SK-N-SH (cell line): ENCODE measurements around the gene KCNJ16. TPM values are rescaled to one million over a fixed set of nuclear protein-coding genes. Genes with fewer than 3 reads are reported as not detected.

Source experiments
- CTCF ChIA-PET: fragments of 300-600, 350-600 bp; formaldehyde crosslinking; extraction: SDS; loops from one replicate; lab custom pipeline; 2021; lab: Yijun Ruan, JAX
- POLR2A ChIA-PET: fragments of 350-600 bp; sonication (Branson Sonifier 250); formaldehyde crosslinking; extraction: SDS; loops from one replicate; lab custom pipeline; 2020; ENCODE audit warnings: antibody characterized with exemption, inconsistent platforms; lab: Yijun Ruan, JAX
- DNase-seq: peaks from one replicate; pipeline ENCODE4 v3.0.0; 2012
- H2AFZ ChIP-seq: fragments of 200-600 bp; sonication (generic); 2 replicates; pipeline ENCODE4 v1.8.1; 2016; ENCODE audit warnings: antibody characterized with exemption, mild to moderate bottlenecking, low read depth
- H3F3A ChIP-seq: fragments of 200-600 bp; sonication (generic); replicated peaks from 2 replicates; pipeline ENCODE3; 2016; ENCODE audit warnings: antibody characterized with exemption, mild to moderate bottlenecking; ENCODE audit not compliant: insufficient read depth
- H3K27ac ChIP-seq, 2 experiments: fragments of 200-500 bp in 1 of 2; fragments of 200-600 bp in 1 of 2; sonication (Bioruptor generic) in 1 of 2; sonication (generic), shearing (Covaris generic) in 1 of 2; 2 replicates each; pipeline versions ENCODE4 v1.5.1 to v1.6.1; 2014 to 2016; ENCODE audit warnings: low read depth in 2 of 2, inconsistent platforms in 1 of 2, low read length in 1 of 2, mild to moderate bottlenecking in 1 of 2, mixed read lengths in 1 of 2
- H3K27me3 ChIP-seq: fragments of 200-600 bp; sonication (generic), shearing (Covaris generic); 2 replicates; pipeline ENCODE4 v1.6.1; 2016; ENCODE audit warnings: mixed run types; ENCODE audit not compliant: insufficient read depth
- H3K36me3 ChIP-seq, 2 experiments: fragments of 200-500 bp in 1 of 2; fragments of 200-600 bp in 1 of 2; sonication (Bioruptor generic) in 1 of 2; sonication (generic) in 1 of 2; replicated peaks in 1 of 2; 2 replicates each; pipeline versions ENCODE3 to v1.5.1; 2014 to 2016; ENCODE audit warnings: low read length in 1 of 2, mild to moderate bottlenecking in 1 of 2; ENCODE audit not compliant: insufficient read depth in 2 of 2, control insufficient read depth in 1 of 2
- H3K4me1 ChIP-seq, 2 experiments: fragments of 200-500 bp in 1 of 2; fragments of 200-600 bp in 1 of 2; sonication (Bioruptor generic) in 1 of 2; sonication (generic), shearing (Covaris generic) in 1 of 2; 2 replicates each; pipeline versions ENCODE4 v1.5.1 to v1.6.1; 2014 to 2016; ENCODE audit warnings: low read depth in 1 of 2, low read length in 1 of 2, mixed run types in 1 of 2; ENCODE audit not compliant: insufficient read depth in 2 of 2, control insufficient read depth in 1 of 2
- H3K4me2 ChIP-seq: fragments of 200-600 bp; sonication (generic), shearing (Covaris generic); 2 replicates; pipeline ENCODE4 v1.6.1; 2017; ENCODE audit warnings: mixed run types
- H3K4me3 ChIP-seq, 2 experiments: fragments of 200-500 bp in 1 of 2; fragments of 200-600 bp in 1 of 2; sonication (Bioruptor generic) in 1 of 2; sonication (generic), shearing (Covaris generic) in 1 of 2; 2 replicates each; pipeline versions ENCODE4 v1.5.1 to v1.8.1; 2014 to 2016; ENCODE audit warnings: low read depth in 2 of 2, inconsistent platforms in 1 of 2, low read length in 1 of 2, mild to moderate bottlenecking in 1 of 2, mixed read lengths in 1 of 2, moderate library complexity in 1 of 2
- H3K79me2 ChIP-seq: fragments of 200-600 bp; sonication (generic); 2 replicates; pipeline ENCODE4 v1.8.1; 2017; ENCODE audit warnings: mild to moderate bottlenecking; ENCODE audit not compliant: insufficient read depth
- H3K9ac ChIP-seq: fragments of 200-600 bp; sonication (generic); 2 replicates; pipeline ENCODE4 v1.6.1; 2017; ENCODE audit warnings: mixed run types
- H3K9me2 ChIP-seq: fragments of 200-600 bp; sonication (generic); 2 replicates; pipeline ENCODE4 v1.6.1; 2017; ENCODE audit warnings: mixed run types
- H3K9me3 ChIP-seq: fragments of 200-600 bp; sonication (generic); 2 replicates; pipeline ENCODE4 v1.6.1; 2017; ENCODE audit warnings: mixed run types, mild to moderate bottlenecking, moderate library complexity
- H4K20me1 ChIP-seq: fragments of 200-600 bp; sonication (generic); 2 replicates; pipeline ENCODE4 v1.6.1; 2017; ENCODE audit warnings: mild to moderate bottlenecking, mixed run types; ENCODE audit not compliant: insufficient read depth
- CTCF ChIP-seq: fragments of 200-600 bp; sonication (generic); IDR thresholded peaks from 2 replicates; pipeline ENCODE4 v1.6.1; 2017; ENCODE audit warnings: antibody characterized with exemption, mild to moderate bottlenecking, moderate library complexity
- EP300 ChIP-seq, 2 experiments: IDR thresholded peaks; 2 replicates each; pipeline versions ENCODE4 v1.4.0 to v1.6.1; 2012; ENCODE audit warnings: borderline replicate concordance in 1 of 2, low read depth in 1 of 2, low read length in 1 of 2
- FOSL2 ChIP-seq: IDR thresholded peaks from 2 replicates; pipeline ENCODE4 v1.4.0; 2012; ENCODE audit warnings: low read depth, mild to moderate bottlenecking, moderate library complexity, borderline replicate concordance
- FOXJ3 ChIP-seq: sonication (generic); formaldehyde crosslinking; IDR thresholded peaks from 2 replicates; pipeline ENCODE4 v1.5.1; 2020; ENCODE audit warnings: mild to moderate bottlenecking, missing genetic modification reagents
- GABPA ChIP-seq: IDR thresholded peaks from 2 replicates; pipeline ENCODE4 v1.4.0; 2012; ENCODE audit warnings: low read depth, mild to moderate bottlenecking
- MXI1 ChIP-seq: IDR thresholded peaks from 2 replicates; pipeline ENCODE4 v1.6.1; 2012; ENCODE audit warnings: mild to moderate bottlenecking, low read depth, low read length, improper control_type of control experiment
- RCOR1 ChIP-seq: fragments of 150-350 bp; IDR thresholded peaks from 2 replicates; pipeline ENCODE4 v1.6.1; 2017; ENCODE audit warnings: antibody characterized with exemption, low read length
- REST ChIP-seq: IDR thresholded peaks from 2 replicates; pipeline ENCODE4 v1.6.1; 2012; ENCODE audit warnings: mild to moderate bottlenecking, low read depth, low read length, moderate library complexity
- RFX5 ChIP-seq: IDR thresholded peaks from 2 replicates; pipeline ENCODE4 v1.6.1; 2012; ENCODE audit warnings: mild to moderate bottlenecking, improper control_type of control experiment, low read length
- TCF12 ChIP-seq: IDR thresholded peaks from 2 replicates; pipeline ENCODE4 v1.4.0; 2012
- TEAD4 ChIP-seq: IDR thresholded peaks from 2 replicates; pipeline ENCODE4 v1.4.0; 2012; ENCODE audit warnings: mild to moderate bottlenecking, borderline replicate concordance; ENCODE audit not compliant: insufficient read depth
- ZBTB33 ChIP-seq: IDR thresholded peaks from 2 replicates; pipeline ENCODE4 v1.4.0; 2012; ENCODE audit warnings: low read depth, borderline replicate concordance
- WGBS: methylation state at CpG from one replicate; pipeline ENCODE4 v1.1.6; 2017; ENCODE audit warnings: low lambda C conversion rate; 5-methylcytosine and 5-hydroxymethylcytosine counted together
- polyA plus RNA-seq, 3 experiments: library from polyadenylated mRNA; depleted of rRNA; stranded (reverse); fragments of >200 nt; gene quantifications; 2 replicates each; pipeline ENCODE4 v1.2.3, GENCODE V29; 2012
- TF ChIP-seq, protein P1 (sequence below): fragments of 150-350 bp; IDR thresholded peaks from 2 replicates; pipeline ENCODE4 v1.6.1; 2017; ENCODE audit warnings: antibody characterized with exemption, low read length, low read depth, borderline replicate concordance

KCNJ16 gene
- polyA plus RNA-seq, 1 of the 3 experiments (the other 2 are of a cell fraction), result not detected

DNA sequence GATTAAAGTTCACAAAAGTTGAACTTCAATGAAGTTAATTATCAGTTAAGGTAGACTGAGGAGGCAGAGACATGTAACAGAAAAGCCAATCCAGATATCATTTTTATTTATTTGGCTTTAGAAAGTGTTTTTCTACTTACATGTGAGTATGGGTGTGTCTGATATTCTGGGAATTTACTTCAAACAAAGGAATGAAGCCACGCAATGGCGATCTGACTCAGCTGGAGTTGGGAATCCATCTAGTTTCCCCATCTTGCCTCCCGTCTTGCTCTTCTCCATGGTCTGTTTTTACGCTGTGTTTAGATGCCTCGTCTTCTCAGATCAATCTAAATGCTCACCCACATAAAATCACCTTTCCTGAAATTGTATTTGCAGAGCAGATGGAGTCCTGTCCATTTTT is 1.7 kb upstream of the KCNJ16 start:
- Histone ChIP-seq H3K27ac (no peak overlapping the region), H3K9ac (no peak overlapping the region), H3K4me2 (no peak overlapping the region), H4K20me1 (no peaks in the 10 kb centered on the region), H3K4me1 (peaks cover 0 to 4% of the 10 kb centered on the region in 2 experiments; a peak in 2 of 4 replicates), H3K79me2 (no peaks in the 10 kb centered on the region), H3F3A (no peaks in the 10 kb centered on the region), H3K4me3 (no peak overlapping the region), H3K27me3 (no peaks in the 10 kb centered on the region), H3K36me3 (no peaks in the 10 kb centered on the region), H2AFZ (no peak overlapping the region), H3K9me3 (no peaks in the 10 kb centered on the region), H3K9me2 (no peaks in the 10 kb centered on the region)
- no peak for DNase-seq
- 84% methylated on average over 5 of the region's 5 CpGs for WGBS
- TF ChIP-seq FOSL2 (no peak), FOXJ3 (CRISPR knock-in tag) (no peak), RCOR1 (no peak), GABPA (no peak), MXI1 (no peak), REST (no peak), TCF12 (no peak), EP300 (IDR thresholded peaks at IDR 0.05; ENCODE audit: borderline replicate concordance in 1 of 2, low read depth in 1 of 2, low read length in 1 of 2) (no peak), RFX5 (no peak), TEAD4 (no peak)
- TF ChIP-seq, protein P1, sequence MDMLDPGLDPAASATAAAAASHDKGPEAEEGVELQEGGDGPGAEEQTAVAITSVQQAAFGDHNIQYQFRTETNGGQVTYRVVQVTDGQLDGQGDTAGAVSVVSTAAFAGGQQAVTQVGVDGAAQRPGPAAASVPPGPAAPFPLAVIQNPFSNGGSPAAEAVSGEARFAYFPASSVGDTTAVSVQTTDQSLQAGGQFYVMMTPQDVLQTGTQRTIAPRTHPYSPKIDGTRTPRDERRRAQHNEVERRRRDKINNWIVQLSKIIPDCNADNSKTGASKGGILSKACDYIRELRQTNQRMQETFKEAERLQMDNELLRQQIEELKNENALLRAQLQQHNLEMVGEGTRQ, result no peak
- ChIA-PET CTCF (no interaction called here), POLR2A (no interaction called here)

GRCh38 chr17:70073799-70074198 is 1.2 kb upstream of the KCNJ16 start:
- WGBS, result 52% methylated on average over 3 of the region's 3 CpGs
- Histone ChIP-seq H3K9me2 (no peaks in the 10 kb centered on the region), H3K4me1 (peaks cover 0 to 8% of the 10 kb centered on the region in 2 experiments; a peak in 2 of 4 replicates), H3K27ac (no peak overlapping the region), H2AFZ (no peak overlapping the region), H3K4me2 (no peak overlapping the region), H3F3A (no peaks in the 10 kb centered on the region), H3K36me3 (no peaks in the 10 kb centered on the region), H3K27me3 (no peaks in the 10 kb centered on the region), H3K9ac (no peak overlapping the region), H3K79me2 (no peaks in the 10 kb centered on the region), H3K4me3 (no peak overlapping the region), H4K20me1 (no peaks in the 10 kb centered on the region), H3K9me3 (no peaks in the 10 kb centered on the region)
- ChIA-PET POLR2A (no interaction called here), CTCF (no interaction called here)
- DNase-seq, result no peak
- TF ChIP-seq FOSL2 (no peak), ZBTB33 (no peak), FOXJ3 (CRISPR knock-in tag) (no peak), REST (no peak), CTCF (no peak), TEAD4 (no peak), GABPA (no peak), EP300 (IDR thresholded peaks at IDR 0.05; ENCODE audit: borderline replicate concordance in 1 of 2, low read depth in 1 of 2, low read length in 1 of 2) (no peak)
